Measurements from ENCODE around the gene CHD1L. TPM values are rescaled to one million over a fixed set of nuclear protein-coding genes. Genes with fewer than 3 reads are reported as not detected.
"Not testable (repeated sequence)": the region's sequence is repeated elsewhere in the genome, so short reads cannot be mapped to it uniquely, and the experiment has no call there.

CHD1L gene
- total and polyA plus RNA-seq, 2 experiments from 2014 or later: 29.8 to 43.9 TPM

GRCh38 chr1:147225193-147225730 lies 17.2 kb upstream of the CHD1L start, which contains the start of gene FMO5:
TSS of gene FMO5 (minus strand) at chr1:147225339. CDS start at chr1:147225029, 310 bp downstream.
- Histone ChIP-seq H2AFZ (peak within 1 kb of the TSS; percentile 100), H3K36me3 (ENCODE audit: insufficient read depth) (no peaks in the 10 kb centered on the region), H3K4me3 (peak within 1 kb of the TSS; percentile 76), H3K4me2 (peak within 1 kb of the TSS; percentile 90), H4K20me1 (replicated peaks; ENCODE audit: insufficient read depth) (no peaks in the 10 kb centered on the region), H3K79me2 (replicated peaks; ENCODE audit: insufficient read depth) (no peaks in the 10 kb centered on the region), H3K4me1 (ENCODE audit: insufficient read depth) (peaks cover 12% of the 10 kb centered on the region), H3K27me3 (ENCODE audit: insufficient read depth) (peaks cover 11% of the 10 kb centered on the region; the same call in 1 of the 2 replicates), H3F3A (replicated peaks; ENCODE audit: low read depth) (no peaks in the 10 kb centered on the region), H3K9me2 (ENCODE audit: insufficient read depth) (no peaks in the 10 kb centered on the region), H3K27ac (ENCODE audit: low read depth) (no peak within 1 kb of the TSS)
- Mint-ChIP-seq H3K4me1 (peaks cover 20% of the 10 kb centered on the region), H3K9me3 (no peaks in the 10 kb centered on the region), H3K36me3 (ENCODE audit: low read depth) (no peaks in the 10 kb centered on the region), H3K27me3 (ENCODE audit: insufficient read depth, low read depth, poor library complexity) (peaks cover 8% of the 10 kb centered on the region), H3K4me3 (peak within 1 kb of the TSS; percentile 84), H3K27ac (no peak within 1 kb of the TSS)
- ATAC-seq: peak; percentile 99
- peak; percentile 86 for DNase-seq (ENCODE audit: low spot score)
- TF ChIP-seq ZNF462 (CRISPR knock-in tag; IDR thresholded peaks at IDR 0.05): peak; percentile 52; the same call in 1 of the 2 replicates
- no peak for TF ChIP-seq ZNF114 (CRISPR knock-in tag; IDR thresholded peaks at IDR 0.05)

- not testable (repeated sequence) for H4K20me1 ChIP-seq (replicated peaks; ENCODE audit: insufficient read depth); H3K4me3 ChIP-seq; H3K4me3 Mint-ChIP-seq; H2AFZ ChIP-seq; H3K79me2 ChIP-seq (replicated peaks; ENCODE audit: insufficient read depth); H3K9me2 ChIP-seq (ENCODE audit: insufficient read depth); DNase-seq (ENCODE audit: low spot score); H3K27me3 Mint-ChIP-seq (ENCODE audit: insufficient read depth, low read depth, poor library complexity); H3K27me3 ChIP-seq (ENCODE audit: insufficient read depth); H3K4me2 ChIP-seq; ATAC-seq; H3K27ac ChIP-seq (ENCODE audit: low read depth); H3K4me1 ChIP-seq (ENCODE audit: insufficient read depth); H3K36me3 ChIP-seq (ENCODE audit: insufficient read depth); H3K27ac Mint-ChIP-seq; H3K4me1 Mint-ChIP-seq; H3F3A ChIP-seq (replicated peaks; ENCODE audit: low read depth)
- peaks cover 31% of the 10 kb centered on the region for H3K36me3 Mint-ChIP-seq (ENCODE audit: low read depth)
- peaks cover 50% of the 10 kb centered on the region for H3K9me3 Mint-ChIP-seq
These were observed 11.5 kb upstream of the CHD1L start for GRCh38 chr1:147231032-147231431.

GRCh38 chr1:147233903-147234302 lies 8.6 kb upstream of the CHD1L start:
- not testable (repeated sequence) for ATAC-seq; H3K4me1 ChIP-seq (ENCODE audit: insufficient read depth); H3K27ac ChIP-seq (ENCODE audit: low read depth); H3K4me3 ChIP-seq; H3K4me3 Mint-ChIP-seq; H3K9me2 ChIP-seq (ENCODE audit: insufficient read depth); DNase-seq (ENCODE audit: low spot score); H3K36me3 ChIP-seq (ENCODE audit: insufficient read depth); H3F3A ChIP-seq (replicated peaks; ENCODE audit: low read depth); H3K27ac Mint-ChIP-seq; H2AFZ ChIP-seq; H3K4me1 Mint-ChIP-seq; H3K4me2 ChIP-seq; H3K27me3 Mint-ChIP-seq (ENCODE audit: insufficient read depth, low read depth, poor library complexity); H3K79me2 ChIP-seq (replicated peaks; ENCODE audit: insufficient read depth); H4K20me1 ChIP-seq (replicated peaks; ENCODE audit: insufficient read depth); H3K27me3 ChIP-seq (ENCODE audit: insufficient read depth)
- Mint-ChIP-seq H3K36me3 (ENCODE audit: low read depth) (peaks cover 45% of the 10 kb centered on the region), H3K9me3 (peaks cover 68% of the 10 kb centered on the region)

Data from GM23338 (cell line).